Brain pericyte (primary cell): Measurements from ENCODE around the gene INTS3.
A peak's percentile ranks its signal among the peaks of the same experiment; 100 is the strongest.
"Not testable (repeated sequence)": the region's sequence is repeated elsewhere in the genome, so short reads cannot be mapped to it uniquely, and the experiment has no call there.

Experiments
- DNase-seq: peaks from one replicate; pipeline ENCODE4 v3.0.0-alpha.2; 2012; ENCODE audit warnings: low read depth, low spot score

Gene INTS3

DNA sequence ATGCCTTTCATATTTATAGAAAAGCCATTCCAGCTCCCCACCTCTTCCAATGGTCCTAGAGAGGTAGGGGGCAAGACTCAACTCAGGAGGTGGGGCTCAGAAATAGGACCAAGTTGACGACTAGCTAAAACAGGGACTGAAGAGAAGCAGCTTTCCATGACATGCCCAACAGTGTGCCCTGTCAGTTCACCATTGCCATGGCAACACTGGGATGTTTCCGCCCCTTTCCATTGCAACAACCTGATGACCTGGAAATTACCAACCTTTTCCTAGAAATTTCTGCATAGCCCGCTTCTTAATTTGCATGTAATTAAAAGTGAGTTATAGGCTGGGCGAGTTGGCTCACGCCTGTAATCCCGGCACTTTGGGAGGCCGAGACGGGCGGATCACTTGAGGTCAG, 22.4 kb upstream of the INTS3 start:
- no peak for DNase-seq

DNA sequence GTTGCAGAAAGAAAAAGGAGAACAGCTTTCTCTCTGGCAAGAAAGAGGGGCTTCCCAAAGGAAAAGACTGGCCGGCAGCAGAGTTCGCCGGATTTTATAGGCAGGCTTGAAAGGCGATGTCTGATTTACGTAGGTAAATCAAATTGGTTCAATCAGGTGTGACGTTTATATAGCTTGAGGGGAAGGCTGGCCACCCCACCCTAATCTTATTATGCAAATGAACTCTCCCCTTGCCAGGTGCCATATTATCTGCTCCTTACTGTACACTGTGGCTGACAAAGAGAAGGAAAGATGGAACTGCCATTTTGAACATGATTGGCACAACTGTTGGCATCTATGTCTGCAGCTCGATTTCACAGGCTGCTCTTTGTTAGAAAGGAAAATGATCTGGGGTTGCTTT, 16.8 kb upstream of the INTS3 start:
- DNase-seq = no peak

DNA sequence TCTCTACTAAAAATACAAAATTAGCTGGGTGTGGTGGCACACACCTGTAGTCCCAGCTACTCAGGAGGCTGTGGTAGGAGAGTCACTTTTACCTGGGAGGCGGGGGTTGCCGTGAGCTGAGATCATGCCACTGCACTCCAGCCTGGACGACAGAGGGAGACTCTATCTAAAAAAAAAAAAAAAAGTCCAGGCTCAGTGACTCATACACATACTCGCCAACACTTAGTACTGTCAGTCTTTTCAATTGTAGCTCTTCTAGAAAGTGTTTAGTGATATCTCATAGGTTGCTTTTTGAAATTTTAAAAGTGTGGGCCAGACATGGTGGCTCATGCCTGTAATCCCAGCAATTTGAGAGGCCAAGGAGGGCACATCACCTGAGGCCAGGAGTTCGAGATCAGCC, 11.6 kb upstream of the INTS3 start:
- not testable (repeated sequence) for DNase-seq

DNA sequence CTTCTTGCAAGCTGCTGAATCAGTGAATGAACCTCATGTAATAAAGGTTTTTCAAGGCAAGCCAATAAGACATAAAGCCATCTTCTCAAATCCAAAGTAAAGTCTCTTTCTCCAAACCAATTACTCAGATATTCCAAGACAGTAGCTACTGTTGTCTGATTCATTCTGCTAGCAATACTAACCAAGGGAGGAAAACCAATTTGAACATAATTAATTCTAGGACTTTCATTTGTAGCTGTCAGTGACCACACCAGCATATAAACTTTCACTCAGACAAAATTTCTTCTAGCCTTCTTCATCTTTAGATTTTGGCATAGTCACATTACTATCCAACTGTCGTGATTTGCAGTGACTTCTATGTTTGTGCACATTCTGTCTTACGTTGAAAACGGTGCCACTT, 10.5 kb upstream of the INTS3 start:
- no peak for DNase-seq

DNA sequence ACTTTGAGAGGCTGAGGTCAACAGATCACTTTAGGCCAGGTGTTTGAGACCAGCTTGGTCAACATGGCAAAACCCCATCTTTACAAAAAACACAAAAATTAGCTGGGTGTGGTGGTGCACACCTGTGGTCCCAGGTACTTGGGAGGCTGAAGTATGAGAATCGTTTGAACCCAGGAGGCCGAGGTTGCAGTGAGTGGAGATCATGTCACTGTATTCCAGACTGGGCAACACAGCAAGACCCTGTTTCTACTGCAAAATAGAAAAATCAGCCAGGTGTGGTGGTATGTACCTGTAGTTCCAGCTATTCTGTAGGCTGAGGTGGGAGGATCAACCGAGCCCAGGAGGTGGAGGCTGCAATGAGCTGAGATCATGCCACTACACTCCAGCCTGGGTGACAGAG, 4.2 kb upstream of the INTS3 start:
- DNase-seq = no peak

DNA sequence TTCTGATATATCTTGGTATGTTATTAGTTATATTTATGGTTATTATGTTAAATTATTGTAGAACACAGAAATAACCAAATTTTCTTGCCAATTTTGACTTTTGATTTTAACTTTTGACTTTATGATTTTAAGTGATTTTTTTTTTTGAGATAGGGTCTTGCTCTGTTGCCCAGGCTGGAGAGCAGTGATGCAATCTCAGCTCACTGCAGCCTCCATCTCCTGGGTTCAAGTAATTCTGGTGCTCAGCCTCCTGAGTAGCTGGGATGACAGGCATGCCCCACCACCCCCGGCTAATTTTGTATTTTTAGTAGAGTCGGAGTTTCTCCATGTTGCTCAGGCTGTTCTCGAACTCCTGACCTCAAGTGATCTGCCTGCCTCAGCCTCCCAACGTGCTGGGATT, 3.2 kb upstream of the INTS3 start:
- not testable (repeated sequence) for DNase-seq

DNA sequence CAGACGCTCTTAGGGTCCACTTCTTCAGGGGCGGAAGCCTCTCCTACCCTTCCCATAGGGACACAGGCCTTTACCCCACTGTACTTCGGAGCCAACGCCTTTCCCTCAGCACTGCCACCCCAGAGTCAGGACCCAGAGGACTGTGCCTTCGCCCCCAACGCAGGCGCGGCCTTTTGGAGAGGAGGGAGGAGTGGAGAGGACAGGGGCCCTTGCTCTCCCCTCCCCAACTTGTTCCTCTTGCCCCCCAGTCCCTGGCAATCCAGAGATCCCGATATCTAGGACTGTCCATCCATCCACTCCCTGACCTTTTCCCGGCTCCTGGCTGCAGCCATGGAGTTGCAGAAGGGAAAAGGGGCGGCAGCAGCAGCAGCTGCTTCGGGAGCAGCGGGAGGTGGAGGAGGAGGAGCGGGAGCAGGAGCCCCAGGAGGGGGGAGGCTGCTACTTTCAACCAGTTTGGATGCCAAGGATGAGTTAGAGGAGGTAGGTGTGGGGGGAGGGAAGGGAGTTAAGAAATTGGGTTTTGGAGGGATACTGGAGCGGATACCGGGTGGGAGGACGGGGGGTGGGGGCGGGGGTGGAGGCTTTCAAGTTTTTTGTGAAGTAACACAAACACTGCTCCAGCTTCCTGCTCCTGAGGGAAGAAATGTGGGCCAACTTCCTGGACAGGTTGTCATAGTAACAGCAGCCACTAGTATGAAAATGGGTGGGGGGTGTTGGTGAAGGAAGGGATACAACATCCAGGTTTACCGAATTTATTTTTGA, 636 bp downstream of the INTS3 start:
- no peak for DNase-seq

DNA sequence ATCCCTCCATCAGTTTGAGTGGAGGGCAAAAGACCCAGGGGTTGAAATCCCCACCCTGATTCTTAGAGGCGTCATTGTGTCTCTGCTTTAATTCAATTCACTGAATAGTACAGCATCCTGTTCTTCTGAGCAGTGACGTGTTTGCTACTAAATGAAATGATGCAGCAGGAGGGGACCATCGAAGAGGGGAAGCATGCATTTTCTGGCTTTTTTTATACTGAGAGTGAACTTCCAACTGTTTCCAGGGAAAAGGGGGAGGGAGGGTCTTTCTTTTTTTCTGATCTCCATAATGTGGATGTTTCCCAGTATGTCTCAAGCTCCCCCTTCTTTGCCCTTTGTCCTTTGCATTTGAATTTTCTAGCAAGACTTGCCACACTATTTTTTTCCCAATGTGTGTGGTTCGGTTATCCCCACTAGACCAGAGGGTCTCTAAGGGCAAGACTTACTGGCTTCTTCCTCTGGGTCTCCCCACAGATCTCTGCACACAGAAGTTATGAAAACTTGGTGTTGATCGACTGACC, 2.7 kb downstream of the INTS3 start:
- no peak for DNase-seq

DNA sequence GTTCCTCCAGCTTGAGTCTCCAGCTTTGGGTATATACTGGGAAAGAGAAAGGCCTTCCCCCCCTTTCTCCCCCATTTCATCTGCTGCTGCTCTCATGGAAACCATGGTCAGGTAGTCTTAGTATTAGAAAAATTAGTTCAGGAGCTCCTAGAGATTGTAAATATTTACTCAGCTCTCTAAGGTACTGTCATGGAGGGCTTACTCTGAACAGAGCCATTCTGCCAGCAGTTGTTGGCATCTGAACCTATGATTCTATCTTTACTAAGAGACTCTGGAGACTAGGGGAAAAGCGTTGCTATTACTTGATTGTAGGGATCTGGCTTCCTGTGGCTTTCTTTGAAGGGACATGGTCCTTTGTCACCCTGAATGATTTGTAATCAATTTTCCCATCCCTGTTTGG, 6.1 kb downstream of the INTS3 start:
- no peak for DNase-seq

DNA sequence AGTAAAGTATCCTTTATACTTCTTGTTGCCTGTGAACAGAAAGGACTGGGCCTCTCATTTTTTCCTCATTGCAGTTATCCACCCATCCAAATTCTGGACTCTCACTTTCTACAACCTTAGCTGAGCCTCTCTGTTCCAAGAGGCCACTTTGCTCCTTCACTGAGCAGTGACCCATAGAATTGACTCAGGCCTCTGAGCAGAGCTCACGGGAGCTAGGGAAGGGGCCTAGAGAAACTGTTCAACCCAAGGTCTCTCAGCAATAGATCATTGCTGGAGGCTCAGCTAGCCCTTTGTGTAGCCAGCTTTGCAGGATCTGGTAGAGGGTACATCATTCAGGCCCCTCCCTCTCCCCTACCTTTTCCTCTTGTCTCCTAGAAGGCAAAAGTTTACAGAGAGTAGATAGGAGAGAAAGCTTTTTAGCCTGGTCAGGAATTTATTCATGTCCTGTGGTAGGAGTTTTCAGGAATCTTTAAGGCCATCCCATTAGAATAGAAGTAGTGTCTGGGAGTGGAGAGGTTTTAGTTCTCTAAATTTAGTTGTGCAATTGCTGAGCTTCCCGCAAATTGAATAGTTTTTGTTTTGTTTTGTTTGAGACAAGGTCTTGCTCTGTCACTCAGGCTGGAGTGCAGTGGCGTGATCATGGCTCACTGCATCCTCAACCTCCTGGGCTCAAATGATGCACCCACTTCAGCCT, 6.7 kb downstream of the INTS3 start:
- no peak for DNase-seq

DNA sequence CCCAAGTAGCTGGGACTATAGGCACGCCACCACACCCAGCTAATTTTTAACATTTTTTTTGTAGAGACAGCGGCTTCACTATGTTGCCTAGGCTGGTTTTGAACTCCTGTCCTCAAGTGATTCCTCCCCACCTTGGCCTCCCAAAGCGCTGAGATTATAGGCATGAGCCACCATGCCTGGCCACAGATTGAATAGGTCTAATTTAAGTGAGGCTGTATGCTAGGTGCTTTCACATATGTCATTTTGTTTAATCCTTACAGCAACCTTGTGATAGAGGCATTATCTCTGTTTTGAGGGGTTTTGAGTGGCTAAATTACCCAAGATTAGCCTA, 7.2 kb downstream of the INTS3 start:
- DNase-seq = no peak

DNA sequence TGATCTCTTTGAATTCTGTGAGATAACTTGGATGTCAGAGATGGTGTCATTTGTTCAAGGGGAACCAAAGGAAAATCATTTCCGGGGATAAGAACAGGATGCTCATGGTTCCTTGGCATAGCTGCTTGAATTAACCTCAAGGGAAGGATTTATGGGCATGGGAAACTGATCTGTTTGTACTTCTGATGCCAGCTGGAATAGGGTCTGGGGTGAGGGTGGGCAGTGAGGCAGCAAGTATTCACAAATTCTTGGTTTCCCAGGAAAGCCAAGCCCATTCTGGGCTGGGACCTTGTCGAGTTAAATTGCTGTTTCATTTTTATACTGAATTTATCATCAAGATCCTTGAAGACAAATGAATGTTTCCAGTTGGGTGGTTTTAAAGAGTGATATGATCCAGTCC, 14.1 kb downstream of the INTS3 start:
- DNase-seq = no peak

DNA sequence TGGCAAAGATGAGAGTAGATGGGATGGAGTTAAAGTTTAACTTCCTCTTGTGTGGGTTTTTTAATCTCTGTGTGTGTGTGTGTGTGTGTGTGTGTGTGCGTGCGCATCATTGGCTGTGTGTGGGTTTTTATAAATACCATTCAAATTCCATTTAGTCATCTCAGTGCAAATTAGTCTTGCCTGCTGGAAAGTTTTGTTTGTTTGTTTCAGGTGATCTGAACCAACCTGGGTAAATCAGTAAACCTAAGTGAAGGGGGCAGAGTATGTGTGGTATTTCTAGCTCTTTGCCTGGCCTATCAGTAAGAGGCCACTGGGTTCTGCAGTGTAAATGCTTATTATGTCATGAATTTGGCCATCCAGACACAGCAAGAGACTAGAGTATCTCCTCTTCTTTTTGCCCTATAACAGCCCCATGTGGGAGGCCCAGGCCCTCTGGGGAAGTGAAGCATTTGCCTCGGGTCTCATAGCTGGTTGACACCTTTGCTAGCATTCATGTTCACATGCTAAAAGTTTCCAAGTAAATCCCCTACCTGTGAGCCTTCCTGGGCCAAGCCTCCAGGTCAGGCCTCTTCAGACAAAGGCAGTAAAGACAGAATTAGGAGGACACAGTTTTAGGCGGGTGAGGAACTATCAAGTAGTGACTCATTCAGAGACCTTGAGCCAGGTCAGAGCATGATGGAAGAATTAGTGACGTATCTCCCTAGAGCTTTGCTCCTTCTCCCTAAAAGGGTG, 14.7 kb downstream of the INTS3 start:
- no peak for DNase-seq

DNA sequence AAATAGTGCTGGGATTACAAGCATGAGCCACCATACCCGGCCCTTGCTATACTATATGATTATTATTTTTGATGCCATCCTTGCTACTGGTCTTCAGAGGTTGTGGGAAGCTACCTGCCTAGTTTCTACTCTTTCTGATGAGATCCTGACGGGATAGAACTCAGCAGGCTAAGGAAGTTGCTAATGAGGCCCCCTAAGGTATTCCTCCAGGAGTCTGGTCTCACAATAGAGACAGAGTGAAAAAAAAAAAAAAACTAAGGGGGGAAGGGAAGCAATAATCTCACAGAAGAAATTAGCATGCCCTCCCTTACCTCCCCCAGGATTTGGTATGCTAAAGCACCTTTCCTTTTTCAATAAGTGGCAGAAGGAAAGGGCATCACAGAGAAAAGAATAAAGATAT, 17.6 kb downstream of the INTS3 start:
- no peak for DNase-seq

DNA sequence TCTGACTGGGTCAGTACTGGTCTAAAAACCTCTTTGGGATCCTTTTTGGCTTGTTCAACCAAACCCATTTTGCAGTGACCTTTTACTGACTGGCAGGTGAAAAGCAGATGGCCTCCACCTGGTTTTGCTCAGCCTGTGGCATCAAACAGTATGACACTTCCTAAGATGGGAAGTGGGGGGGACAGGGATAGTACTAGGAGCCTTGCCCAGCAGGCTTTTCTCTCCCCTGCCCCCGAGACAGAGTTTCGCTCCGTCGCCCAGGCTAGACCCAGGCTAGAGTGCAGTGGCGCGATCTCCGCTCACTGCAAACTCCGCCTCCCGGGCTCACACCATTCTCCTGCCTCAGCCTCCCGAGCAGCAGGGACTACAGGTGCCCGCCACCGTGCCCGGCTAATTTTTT, 18.3 kb downstream of the INTS3 start:
- no peak for DNase-seq

DNA sequence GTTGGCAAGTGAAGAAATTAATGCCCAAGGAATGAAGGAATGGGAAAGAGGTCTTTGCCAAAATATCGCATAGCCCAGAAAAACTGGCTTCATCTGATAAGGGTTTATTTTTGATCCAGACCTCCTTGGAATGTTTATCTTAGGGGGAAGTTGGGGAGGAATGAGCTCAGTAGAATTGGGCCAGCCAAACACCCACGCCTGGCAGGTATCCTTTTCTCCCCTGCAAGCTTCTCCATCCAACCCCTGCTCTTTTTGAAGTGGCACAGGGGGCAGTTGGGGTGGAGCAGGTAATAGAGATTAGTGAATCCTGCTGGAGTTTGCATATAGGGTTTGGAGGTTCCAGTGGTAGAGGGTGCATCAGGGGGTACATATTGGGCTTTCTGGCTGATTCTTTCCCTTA, 21.1 kb downstream of the INTS3 start:
- no peak for DNase-seq

DNA sequence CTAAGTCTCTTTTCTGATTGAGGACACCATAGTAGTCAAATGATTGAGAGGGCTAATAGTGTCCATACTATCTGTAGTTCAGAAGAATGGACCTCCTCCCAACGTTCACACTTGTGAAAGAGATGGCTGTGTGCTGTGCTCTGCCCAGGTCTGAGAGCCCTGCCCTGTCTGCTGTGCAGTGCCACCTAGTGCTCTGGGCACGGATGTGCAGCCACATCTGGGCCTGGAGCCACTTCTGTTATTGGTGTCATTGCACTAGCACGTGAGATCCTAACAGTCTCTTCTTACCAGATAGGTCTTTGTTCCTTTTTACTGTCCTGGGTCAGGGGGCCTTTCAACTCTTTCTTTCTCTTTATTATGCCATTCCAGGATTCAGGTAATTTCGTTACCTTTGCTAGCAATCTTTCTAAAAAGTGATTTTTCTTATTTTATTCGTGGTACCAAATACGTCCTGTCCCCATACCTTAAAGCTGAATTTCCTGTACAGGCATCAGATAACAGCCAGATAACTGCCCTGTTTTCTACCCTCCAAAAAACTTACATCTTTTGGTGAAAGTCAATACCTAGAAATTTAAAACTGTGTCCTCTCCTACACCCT, 21.7 kb downstream of the INTS3 start:
- DNase-seq = peak; percentile 55

DNA sequence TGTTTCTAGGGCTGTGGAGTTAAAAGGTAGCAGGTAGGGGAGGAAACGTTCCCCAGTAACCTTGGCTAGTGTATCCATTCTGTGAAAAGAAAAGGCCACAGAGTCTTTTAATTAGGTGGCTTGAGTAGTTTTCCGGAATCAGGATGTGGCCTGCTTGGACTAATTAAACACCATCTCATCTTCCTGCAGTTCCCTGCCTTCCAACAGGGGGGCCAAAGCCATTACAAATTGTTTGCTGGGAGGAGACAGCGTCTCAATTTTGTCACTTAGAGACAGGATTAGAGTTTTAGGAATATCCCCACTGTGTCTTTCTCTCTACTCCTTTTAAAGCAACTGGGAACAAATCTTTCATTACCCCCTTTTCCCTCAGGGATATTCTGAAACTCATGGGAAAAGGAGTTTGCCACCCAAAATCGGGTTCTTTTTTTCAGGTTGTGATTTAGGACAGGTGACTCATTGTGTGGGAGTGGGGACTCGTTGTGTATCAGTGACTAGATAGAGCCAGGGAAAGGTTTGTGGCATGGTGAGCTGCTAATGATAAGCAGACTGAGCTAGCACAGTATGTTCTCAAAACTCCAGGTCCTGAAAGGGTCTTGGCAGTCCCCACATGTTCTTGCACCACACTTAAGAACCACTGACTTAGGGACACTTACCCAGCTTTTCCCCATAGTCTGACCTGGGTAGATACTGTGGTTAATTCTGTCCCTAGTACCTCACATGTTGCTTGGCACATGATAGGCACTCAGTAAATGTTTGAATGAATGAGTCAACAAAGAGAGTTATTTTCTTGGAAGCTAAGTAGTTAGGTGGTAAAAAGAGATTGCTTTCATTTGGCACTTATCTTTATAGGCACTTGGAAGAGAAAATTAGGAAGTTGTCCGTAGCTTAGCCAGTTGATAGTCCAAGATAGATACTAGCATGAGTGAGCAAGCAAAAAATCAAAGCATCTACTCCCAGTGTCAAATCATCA, 22.5 kb downstream of the INTS3 start:
- DNase-seq = no peak

DNA sequence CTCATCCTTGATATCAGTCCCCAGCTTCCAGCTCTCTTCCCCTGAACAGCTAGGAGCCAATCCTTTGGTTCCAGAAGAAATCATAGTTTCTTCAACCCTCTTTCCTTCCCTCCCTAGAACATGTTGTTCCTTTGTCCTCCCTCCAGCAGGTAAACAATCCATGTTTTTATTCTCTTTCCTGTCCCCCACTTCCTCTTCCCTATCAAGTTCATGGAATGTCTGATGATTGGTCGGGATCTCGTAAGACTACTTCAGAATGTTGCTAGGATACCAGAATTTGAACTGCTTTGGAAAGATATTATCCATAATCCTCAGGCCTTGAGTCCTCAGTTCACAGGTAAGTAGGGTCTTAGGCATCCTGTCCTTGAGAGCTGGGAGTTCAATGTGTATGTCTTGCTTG, 24.2 kb downstream of the INTS3 start:
- DNase-seq = no peak

DNA sequence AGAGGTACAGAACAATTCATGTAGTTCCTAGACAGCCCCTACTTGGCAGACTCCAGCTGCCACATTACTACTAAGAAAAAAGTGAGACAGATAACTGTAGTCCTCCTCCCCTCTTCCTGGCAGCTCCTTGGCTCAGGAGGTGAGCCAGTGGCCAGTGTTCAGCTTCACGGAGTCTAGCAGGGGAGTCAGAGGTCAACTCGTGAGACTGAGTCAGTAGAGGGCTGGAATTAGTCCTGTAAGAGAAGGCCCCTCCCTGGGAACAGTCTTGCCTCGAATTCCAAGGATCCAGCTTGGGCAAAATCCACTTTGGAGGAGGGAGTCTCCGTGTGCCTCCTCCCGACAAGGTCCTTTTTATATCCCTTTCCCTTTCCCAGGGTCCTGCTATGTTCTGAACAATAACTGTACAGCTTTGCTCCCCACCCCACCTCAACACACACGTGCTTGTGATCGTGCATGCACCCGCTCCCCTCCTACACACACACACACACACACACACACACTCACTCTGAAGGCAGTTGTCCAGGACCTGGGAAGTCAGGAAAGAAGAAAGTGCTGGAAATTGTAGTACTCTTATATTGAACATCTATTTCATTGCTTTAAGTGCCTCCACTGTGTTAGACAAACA, 24.8 kb downstream of the INTS3 start:
- no peak for DNase-seq

DNA sequence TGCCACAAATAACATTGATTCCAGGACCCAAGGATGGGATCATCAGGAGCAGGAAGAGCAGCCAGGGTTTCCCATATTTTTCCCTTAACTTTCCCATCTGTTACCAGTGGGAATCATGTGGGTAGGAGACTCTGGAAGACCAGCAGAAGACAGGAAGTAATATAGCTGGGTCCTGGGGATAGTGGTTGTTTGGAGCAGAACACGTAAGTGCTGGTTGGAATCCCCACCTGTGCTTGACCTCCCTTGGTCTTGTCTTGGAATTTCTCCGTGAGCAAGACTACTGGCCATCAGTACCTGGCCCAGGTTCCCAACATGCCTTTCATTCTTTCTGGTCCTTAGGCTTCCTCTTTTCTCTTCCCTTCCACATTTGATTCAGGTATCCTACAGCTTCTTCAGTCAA, 26.4 kb downstream of the INTS3 start:
- DNase-seq = no peak
